Stimulated activated CD4-positive, alpha-beta T cell treated with anti-CD3 and anti-CD28 coated beads, TNF-alpha, amount 100 ng/mL, for 4 hours (primary cell): ENCODE data around the gene ARHGAP30.
"Not testable (repeated sequence)": the region's sequence is repeated elsewhere in the genome, so short reads cannot be mapped to it uniquely, and the experiment has no call there.

Experiments used
- DNase-seq, 3 experiments: peaks; one replicate each; pipeline ENCODE4 v3.0.0-alpha.2; 2020; ENCODE audit warnings: low read depth in 3 of 3

ARHGAP30 gene, protein sequence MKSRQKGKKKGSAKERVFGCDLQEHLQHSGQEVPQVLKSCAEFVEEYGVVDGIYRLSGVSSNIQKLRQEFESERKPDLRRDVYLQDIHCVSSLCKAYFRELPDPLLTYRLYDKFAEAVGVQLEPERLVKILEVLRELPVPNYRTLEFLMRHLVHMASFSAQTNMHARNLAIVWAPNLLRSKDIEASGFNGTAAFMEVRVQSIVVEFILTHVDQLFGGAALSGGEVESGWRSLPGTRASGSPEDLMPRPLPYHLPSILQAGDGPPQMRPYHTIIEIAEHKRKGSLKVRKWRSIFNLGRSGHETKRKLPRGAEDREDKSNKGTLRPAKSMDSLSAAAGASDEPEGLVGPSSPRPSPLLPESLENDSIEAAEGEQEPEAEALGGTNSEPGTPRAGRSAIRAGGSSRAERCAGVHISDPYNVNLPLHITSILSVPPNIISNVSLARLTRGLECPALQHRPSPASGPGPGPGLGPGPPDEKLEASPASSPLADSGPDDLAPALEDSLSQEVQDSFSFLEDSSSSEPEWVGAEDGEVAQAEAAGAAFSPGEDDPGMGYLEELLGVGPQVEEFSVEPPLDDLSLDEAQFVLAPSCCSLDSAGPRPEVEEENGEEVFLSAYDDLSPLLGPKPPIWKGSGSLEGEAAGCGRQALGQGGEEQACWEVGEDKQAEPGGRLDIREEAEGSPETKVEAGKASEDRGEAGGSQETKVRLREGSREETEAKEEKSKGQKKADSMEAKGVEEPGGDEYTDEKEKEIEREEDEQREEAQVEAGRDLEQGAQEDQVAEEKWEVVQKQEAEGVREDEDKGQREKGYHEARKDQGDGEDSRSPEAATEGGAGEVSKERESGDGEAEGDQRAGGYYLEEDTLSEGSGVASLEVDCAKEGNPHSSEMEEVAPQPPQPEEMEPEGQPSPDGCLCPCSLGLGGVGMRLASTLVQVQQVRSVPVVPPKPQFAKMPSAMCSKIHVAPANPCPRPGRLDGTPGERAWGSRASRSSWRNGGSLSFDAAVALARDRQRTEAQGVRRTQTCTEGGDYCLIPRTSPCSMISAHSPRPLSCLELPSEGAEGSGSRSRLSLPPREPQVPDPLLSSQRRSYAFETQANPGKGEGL

DNA sequence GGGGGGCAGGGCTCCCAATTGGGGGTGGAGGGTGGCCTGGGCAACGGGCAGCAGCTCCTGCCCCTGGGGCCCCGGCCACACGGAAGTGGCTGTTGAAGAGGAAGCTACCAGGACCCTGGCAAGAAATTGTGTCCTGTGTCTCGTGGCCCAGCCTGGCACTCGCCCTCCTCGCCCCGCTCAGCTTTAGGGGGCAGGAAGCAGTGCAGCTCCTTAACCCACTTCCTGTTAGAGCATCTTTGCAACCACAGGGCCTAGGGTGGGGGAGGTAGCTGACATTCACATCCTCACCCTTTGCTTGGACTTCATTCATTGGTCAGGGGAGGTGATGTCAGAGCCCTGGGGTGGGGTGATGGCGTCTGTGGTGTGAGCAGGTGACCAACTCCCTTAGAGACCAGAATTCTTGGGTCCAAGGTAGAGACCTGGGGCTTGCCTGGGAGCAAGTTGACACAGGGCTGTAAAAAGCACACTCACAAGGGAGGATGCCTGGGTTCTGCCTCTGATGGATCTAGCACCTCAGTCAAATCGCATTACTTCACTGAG lies at the start of gene ARHGAP30:
ARHGAP30 (minus strand) TSS at position 161 of the 540 bp plus-strand sequence. CDS start 267 bp downstream, outside the sequence.
- DNase-seq: peak; percentile 42 to 67 (median 57)

DNA sequence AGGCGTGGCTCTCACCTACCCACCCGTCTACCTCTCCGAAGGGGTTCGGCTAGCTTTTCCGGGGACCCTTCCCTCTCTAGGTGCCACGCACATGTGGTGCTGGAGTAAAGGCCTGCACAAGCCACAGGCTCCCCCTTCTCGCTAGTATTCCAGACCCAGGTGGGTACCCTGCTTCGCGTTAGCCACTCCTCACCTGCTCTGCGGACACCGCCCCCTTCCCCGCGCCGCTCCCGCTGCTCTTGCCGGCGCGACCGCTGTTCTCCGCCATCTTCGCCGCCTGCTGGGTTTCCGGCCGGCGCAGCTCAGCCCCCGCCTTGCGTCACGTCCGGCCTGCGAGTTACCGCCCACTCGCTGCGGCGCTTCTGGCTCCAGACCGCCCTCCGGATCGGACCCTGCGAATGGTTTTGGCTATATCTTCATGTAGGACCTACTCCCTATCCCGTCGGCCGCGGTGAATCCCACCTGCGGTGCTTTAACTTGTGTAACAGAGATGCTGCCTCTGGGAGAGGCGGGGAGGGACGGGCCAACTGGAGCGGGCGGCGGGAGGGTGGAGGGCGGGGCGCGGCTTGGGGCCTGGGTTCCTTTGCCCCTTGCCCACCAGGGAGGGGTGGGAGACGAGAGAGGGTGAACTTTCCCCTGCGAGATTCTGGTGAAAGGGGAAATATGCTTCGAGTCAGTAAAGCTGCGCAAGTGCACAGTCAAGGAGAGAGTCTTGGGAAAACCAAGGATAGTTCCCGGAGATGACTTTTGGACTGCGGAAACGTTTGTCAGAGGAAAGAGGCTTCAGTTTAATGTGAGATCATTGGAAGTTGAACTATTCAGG lies 48.3 kb upstream of the ARHGAP30 start, which contains the start of the genes NIT1 and PFDN2:
NIT1 (plus strand) TSS at position 347 of the 823 bp plus-strand sequence; CDS start at position 419, 72 bp downstream.
PFDN2 (minus strand) TSS at position 279 of the 823 bp plus-strand sequence; CDS start at position 268, 11 bp downstream.
- peak; percentile 68 to 79 (median 77) for DNase-seq

DNA sequence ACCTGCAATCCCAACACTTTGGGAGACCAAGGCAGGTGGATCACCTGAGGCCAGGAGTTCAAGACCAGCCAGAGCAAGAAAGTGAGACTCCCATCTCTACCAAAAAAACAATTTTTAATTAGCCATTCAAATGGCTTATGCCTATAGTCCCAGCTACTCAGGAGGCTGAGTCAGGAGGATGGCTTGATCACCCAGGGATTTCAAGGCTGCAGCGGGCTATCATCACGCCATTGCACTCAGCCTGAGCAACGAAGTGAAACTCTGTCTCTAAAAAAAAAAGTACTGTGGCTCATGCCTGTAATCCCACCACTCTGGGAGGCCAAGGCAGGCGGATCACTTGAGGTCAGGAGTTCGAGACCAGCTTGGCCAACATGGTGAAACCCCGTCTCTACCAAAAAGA lies 46.3 kb upstream of the ARHGAP30 start:
- not testable (repeated sequence) for DNase-seq

DNA sequence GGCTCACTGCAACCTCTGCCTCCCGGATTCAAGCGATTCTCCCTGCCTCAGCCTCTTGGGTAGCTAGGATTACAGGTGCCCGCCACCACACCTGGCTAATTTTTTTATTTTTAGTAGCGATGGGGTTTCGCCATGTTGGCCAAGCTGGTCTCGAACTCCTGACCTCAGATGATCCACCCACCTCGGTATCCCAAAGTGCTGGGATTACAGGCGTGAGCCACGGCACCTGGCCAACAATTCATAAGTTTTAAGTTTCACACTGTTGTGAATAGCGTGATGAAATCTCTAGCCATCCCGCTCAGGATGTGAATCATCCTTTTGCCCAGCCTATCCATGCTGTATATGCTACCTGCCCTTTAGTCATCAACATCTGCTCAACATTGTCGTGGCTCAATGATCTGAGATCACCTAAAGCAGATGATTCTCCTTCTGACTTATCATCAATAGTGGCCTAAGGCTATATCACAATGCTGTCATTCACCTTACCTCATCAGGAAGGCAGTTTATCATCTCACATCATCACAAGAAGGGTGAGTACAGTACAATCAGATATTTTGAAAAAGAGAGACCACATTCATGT lies 45.5 kb upstream of the ARHGAP30 start:
- no peak for DNase-seq

GRCh38 chr1:161114556-161114955 lies 44.9 kb upstream of the ARHGAP30 start:
- no peak for DNase-seq

GRCh38 chr1:161113915-161114314 lies 44.2 kb upstream of the ARHGAP30 start:
- DNase-seq: no peak

DNA sequence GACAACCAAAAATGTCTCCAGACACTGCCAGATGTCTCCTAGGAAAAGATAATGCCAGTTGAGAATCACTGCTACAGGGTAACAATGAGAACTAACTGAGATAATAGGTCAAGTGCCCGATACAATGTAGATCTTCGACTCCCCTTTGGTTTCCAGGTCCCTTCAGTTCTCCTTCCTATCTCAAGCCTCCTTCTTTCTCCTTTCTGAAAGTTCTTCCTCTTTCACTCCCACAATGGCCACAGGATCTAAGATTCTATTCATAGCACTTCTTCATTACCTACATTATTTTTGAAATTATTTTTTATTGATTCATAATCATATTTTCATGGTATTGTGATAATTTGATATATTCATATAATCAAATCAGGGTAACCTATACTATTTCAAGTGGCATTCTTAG lies 41.8 kb upstream of the ARHGAP30 start:
- no peak for DNase-seq

DNA sequence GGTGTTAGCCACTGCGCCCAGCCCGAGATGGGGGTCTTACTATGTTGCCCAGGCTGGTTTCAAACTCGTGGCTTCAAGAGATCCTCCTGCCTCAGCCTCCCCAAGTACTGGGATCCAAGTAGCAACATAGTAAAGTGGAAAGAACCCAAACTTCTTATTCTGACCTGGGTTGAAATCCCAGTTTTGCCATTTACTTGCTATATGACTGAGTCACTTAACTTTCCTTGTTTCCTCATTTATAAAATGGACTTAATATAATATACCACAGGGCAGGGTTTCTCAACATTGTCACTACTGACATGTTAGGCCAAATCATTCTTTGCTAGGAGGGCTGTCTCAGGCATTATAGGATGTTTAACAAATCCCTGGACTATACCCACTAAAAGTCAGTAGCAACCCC lies 41.4 kb upstream of the ARHGAP30 start:
- DNase-seq: no peak

GRCh38 chr1:161106431-161106830 lies 36.7 kb upstream of the ARHGAP30 start:
- no peak for DNase-seq

GRCh38 chr1:161100556-161100955 lies 30.9 kb upstream of the ARHGAP30 start:
- DNase-seq: no peak

DNA sequence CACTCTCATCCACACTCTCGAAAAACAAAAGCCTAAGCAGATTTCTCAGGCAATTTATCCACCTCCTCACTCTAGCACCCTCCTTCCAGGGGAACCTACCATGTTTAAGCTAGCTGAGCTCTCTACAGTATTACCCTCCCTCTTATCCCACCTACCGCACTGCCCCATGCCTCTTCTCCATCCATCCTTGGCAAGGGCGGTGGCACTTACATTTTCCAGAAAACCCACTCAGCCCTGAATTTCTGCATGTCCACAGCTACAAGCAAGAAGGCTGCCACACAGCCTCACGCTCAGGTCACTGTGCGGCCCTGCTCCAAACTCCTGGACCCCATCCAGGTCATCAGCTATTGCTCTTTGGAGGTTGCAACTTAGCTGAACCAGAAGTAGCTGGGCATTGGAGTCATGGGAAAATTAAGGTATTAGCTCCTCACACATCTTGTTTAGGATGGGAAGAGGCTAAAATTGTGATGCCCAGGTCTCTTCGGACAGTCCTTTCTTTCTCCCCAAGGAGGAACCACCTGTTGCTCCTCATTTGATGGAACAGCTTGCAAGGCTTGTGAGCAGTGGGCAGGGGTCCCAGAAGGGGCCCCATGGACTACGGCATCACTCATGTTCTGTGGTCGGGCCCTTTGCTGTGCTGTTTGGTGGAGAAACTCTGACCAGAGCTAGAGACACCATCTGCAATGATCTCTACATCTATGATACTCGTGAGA lies 29.6 kb upstream of the ARHGAP30 start:
- no peak for DNase-seq

GRCh38 chr1:161098210-161099068 lies 28.7 kb upstream of the ARHGAP30 start, which contains the start of gene KLHDC9:
TSS of gene KLHDC9 (plus strand) at chr1:161098361. CDS start at chr1:161098536, 175 bp downstream.
- DNase-seq: peak in 2 of 3 experiments; percentile 29 to 32

DNA sequence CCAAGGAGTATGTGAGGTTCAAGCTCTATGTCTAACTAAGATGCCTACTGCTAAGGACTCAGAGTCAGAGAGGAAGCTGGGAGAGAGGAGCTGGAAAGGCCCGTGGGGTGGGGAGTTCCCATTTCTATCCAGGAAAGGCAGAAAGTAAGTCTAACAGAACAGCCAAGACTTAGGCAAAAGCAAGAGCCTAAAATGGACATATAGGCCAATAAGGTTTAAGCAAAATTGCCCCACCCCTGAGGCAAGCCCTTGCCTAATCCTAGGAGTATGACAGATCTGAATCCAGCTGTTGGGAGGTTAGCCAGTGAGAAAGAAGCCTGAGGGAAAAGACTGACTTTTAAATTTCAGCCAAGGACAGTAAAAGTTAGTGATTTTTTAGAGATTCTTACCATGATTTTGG lies 26.8 kb upstream of the ARHGAP30 start:
- no peak for DNase-seq

- no peak for DNase-seq
Observed at GRCh38 chr1:161096015-161096414, 26.3 kb upstream of the ARHGAP30 start.

DNA sequence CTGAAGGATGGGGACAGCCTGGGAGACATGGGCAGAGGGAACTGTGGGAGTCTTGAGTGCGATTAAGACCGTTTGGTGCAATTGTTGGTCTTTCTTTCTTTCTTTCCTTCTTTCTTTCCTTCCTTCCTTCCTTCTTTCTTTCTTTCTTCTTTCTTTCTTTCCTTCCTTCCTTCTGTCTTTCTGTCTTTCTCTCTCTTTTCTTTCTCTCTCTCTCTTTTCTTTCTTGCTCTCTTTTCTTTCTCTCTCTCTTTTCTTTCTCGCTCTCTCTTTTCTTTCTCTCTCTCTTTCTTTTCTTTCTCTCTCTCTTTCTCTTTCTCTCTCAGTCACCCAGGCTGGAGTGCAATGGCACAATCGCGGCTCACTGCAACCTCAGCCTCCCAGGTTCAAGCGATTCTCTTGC lies 25.5 kb upstream of the ARHGAP30 start:
- DNase-seq: no peak

- no peak for DNase-seq
Observed at GRCh38 chr1:161094481-161094880, 24.8 kb upstream of the ARHGAP30 start.

GRCh38 chr1:161092621-161093028 lies 22.9 kb upstream of the ARHGAP30 start:
- DNase-seq: peak in 2 of 3 experiments; percentile 42 to 53

DNA sequence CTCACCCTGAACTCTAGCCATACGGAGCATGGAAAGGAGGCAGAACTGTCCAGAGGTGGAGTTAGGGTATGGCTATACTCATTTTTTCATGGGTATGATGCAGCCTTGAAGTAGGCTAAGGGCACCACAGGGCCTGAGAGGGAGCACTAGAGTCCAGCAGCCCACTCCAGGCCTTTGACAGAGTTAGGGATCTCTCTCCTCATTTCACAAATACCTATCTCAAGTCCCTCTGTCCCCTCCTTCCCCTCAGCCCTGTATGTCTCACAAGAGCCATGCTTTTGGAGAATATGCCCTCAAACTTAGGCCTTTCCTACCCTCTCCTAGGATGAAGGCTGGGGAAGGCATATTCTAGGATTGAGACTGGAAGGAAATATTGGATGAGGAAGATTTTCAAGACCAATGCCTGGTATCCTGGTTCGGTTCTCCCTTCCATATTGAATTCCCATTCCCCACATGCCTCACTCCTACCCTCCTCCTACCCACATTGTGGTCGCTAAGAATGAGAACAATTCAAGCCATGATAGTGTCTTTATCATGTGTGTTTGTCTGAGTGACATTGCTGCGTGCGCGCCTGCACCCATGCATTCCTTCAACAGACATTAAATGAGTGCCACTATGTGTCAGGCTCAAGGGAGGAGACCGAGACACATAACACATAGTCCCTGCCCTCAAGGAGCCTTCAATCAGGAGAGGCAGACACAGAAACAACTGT lies 22.3 kb upstream of the ARHGAP30 start:
- no peak for DNase-seq
